Mucosa of rectum (tissue), 2 donors: ENCODE measurements around the gene FSD1.
"Not testable (repeated sequence)": the region's sequence is repeated elsewhere in the genome, so short reads cannot be mapped to it uniquely, and the experiment has no call there.

Experiments
- H3K27ac ChIP-seq, 2 donors: one replicate each; pipeline ENCODE4 v1.7.0; 2013; ENCODE audit warnings: inconsistent platforms in 2 of 2, low read depth in 2 of 2, low read length in 2 of 2
- H3K27me3 ChIP-seq, 2 donors: one replicate each; pipeline ENCODE4 v1.7.0; 2013; ENCODE audit warnings: low read length in 2 of 2; ENCODE audit not compliant: control insufficient read depth in 2 of 2, insufficient read depth in 2 of 2
- H3K36me3 ChIP-seq, 2 donors: one replicate each; pipeline ENCODE4 v1.7.0; 2013; ENCODE audit warnings: low read length in 2 of 2; ENCODE audit not compliant: control insufficient read depth in 2 of 2, insufficient read depth in 2 of 2
- H3K4me1 ChIP-seq, 2 donors: one replicate each; pipeline ENCODE4 v1.7.0; 2013; ENCODE audit warnings: low read length in 2 of 2, mild to moderate bottlenecking in 1 of 2; ENCODE audit not compliant: control insufficient read depth in 2 of 2, insufficient read depth in 2 of 2
- H3K4me3 ChIP-seq, 2 donors: one replicate each; pipeline ENCODE4 v1.7.0; 2013; ENCODE audit warnings: low read length in 2 of 2
- H3K9ac ChIP-seq, 2 donors: one replicate each; pipeline ENCODE4 v1.7.0; 2013; ENCODE audit warnings: low read length in 2 of 2, low read depth in 1 of 2, mild to moderate bottlenecking in 1 of 2
- H3K9me3 ChIP-seq, 2 donors: one replicate each; pipeline ENCODE4 v1.7.0; 2013; ENCODE audit warnings: low read length in 2 of 2; ENCODE audit not compliant: control insufficient read depth in 2 of 2
- donor health status: healthy.
- donor health status: Normal muscosa, but diverticular disease.

The FSD1 gene

DNA sequence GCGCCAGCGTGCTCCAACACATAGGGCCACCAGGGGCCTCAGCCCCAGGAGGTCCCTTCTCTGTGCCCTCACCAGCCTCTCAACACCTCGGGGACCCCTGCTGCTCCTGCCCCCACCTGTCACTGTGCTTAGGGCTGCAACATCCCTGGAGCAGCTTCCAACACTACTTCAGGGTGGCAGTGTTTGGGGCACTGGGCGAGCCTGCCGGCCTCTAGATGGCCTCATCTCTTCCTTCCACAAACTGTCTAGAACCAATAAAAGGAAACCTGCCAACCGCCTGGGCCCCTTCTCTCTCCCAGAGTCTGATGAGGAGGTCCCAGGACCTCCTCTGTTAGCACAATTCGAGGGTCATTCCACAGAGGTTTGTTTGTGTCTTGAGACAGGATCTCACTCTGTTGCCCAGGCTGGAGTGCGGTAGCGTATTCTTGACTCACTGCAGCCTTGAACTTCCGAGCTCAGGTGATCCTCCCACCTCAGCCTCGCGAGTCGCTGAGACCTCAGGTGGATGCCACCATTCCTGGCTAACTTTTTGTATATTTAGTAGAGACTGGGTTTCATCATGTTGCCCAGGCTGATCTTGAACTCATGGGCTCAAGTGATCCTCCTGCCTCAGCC, 35.5 kb upstream of the FSD1 start:
- Histone ChIP-seq H3K36me3 (peaks cover 13 to 31% of the 10 kb centered on the region in 2 donors), H3K27ac (peak overlapping the region; percentile 60 to 76), H3K9ac (peak overlapping the region in 1 of 2 donors; percentile 32), H3K9me3 (no peaks in the 10 kb centered on the region), H3K4me3 (no peak overlapping the region), H3K27me3 (no peaks in the 10 kb centered on the region), H3K4me1 (peaks cover 10 to 17% of the 10 kb centered on the region in 2 donors)

DNA sequence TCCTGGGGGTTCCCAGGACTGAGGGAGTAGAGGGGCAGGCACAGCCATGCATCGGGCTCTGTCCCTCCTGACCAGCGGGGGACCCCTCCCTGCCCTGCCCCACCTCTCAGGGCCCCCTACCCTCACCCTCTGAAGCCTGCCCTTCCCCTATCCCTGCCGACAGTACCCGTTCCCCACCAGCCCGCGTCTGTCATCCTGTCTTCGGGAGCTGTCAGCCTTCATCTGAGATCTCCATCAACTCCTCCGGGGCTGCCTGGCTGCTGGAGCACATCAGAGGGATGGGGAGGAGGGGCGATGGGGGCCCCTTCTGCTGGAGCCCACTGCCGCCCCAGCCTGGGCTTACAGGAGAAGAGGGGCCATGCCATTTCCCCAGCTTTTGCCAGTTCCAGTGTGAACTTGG, 31.5 kb upstream of the FSD1 start:
- no peak overlapping the region for H3K4me3 ChIP-seq
- H3K27me3 ChIP-seq, result peaks cover 0 to 2% of the 10 kb centered on the region in 2 donors
- no peak overlapping the region for H3K9ac ChIP-seq
- H3K36me3 ChIP-seq, result peaks cover 4 to 15% of the 10 kb centered on the region in 2 donors
- H3K27ac ChIP-seq, result no peak overlapping the region
- peaks cover 7 to 11% of the 10 kb centered on the region in 2 donors for H3K4me1 ChIP-seq
- no peaks in the 10 kb centered on the region for H3K9me3 ChIP-seq

DNA sequence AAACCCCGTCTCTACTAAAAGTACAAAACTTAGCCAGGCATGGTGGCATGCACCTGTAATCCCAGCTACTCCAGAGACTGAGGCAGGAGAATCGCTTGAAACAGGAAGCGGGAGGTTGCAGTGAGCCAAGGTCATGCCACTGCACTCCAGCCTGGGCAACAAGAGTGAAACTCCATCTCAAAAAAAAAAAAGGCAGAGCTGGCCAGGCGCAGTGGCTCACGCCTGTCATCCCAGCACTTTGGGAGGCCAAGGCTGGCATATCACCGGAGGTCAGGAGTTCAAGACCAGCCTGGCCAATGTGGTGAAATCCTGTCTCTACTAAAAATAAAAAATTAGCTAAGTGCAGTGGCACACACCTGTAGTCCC, 30.1 kb upstream of the FSD1 start:
- not testable (repeated sequence) for H3K27me3 ChIP-seq, H3K36me3 ChIP-seq, H3K4me1 ChIP-seq, H3K9me3 ChIP-seq, H3K27ac ChIP-seq, H3K4me3 ChIP-seq, H3K9ac ChIP-seq

DNA sequence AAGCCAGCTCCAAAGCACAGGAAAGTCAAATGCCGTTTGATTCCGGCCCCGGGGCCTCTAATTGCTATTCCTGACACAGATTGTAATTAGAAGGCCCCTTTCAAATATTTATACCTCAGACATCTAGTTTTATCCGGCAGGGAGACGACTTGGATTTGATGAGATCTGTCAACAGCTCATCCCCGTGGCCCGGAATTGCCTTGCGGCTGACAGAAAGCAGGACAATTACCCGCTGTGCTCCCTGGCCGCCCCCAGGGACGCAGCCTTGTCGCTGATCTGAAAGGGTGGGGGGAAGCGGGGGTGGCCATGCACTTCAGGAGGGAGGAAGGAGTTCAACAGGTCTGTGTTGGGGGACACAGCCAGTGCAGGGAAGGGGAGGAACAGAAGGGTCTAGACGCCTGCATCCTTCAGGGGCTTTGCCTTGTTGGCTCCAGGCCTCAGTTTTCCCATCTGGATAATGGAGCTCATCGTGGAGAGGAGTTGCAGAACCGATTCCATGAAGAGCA, 27.2 kb upstream of the FSD1 start:
- no peaks in the 10 kb centered on the region for H3K9me3 ChIP-seq
- H3K4me3 ChIP-seq, result no peak overlapping the region
- H3K9ac ChIP-seq, result no peak overlapping the region
- H3K27ac ChIP-seq, result no peak overlapping the region
- H3K27me3 ChIP-seq, result peaks cover 17 to 21% of the 10 kb centered on the region in 2 donors
- no peaks in the 10 kb centered on the region for H3K36me3 ChIP-seq
- H3K4me1 ChIP-seq, result no peaks in the 10 kb centered on the region

DNA sequence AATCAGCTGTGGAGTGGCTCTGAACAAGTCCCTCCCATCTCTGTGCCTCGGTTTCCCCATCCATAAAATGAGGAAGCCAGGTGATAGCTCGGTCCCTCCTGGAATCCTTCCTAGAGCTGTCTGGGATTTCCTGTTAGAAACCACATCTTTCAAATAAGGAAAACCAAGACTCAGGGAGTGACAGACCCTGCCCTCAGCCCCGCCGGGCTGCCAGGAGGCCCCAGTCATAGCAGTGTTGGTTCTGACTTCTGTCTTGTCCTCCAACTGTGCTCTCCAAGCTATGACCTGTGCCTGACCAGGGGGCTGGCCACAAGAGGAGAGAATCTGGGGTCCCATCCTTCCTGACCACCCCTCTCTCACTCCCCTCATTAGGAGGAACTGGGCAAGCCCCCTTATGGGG, 26.4 kb upstream of the FSD1 start:
- Histone ChIP-seq H3K36me3 (no peaks in the 10 kb centered on the region), H3K27ac (no peak overlapping the region), H3K4me3 (no peak overlapping the region), H3K4me1 (no peaks in the 10 kb centered on the region), H3K9me3 (no peaks in the 10 kb centered on the region), H3K27me3 (peaks cover 21 to 25% of the 10 kb centered on the region in 2 donors), H3K9ac (no peak overlapping the region)

DNA sequence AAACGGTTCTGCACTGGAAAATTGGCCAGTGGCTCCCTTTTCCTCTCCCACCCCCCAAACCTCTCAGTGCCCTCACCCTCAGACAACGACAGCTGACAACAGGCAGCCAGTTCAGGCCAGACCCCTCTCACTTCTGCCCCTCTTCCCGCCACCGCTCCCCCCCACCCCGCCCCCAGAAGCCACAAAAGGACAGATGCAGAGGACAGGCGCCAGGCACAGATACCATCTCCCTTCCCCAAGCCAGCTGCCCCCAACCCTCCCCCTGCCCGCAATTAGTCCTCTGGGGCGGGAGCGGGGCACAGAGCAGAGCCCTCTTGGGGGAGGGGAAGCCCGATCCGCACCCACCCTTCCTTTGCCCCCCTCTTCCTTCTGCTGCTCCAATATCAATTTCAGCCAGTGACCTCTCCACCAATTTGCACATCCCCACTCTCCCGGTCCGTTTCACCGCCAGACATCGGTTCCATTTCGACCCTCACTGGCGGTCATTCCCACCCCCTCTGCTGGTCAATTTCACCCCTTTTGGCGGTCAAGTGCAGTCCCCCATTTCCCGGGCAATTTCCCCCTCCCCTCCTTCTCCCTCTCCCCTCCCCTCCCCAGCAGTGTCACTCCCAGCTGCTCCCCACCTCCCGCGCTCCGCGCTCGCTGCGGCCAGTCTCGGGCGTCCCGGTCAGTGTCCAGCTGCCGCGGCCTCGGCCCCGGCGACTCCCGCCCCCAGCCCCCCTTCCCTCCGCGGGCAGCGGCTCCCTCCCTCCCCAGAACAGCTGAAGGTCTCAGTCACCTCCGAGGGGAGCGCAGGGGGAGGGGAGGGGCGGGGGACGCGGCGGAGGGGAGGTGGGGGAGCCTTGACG, 25.8 kb upstream of the FSD1 start, which contains the start of gene SHD:
TSS of gene SHD (plus strand) at position 848 of the 848 bp plus-strand sequence. CDS start 798 bp downstream, outside the sequence.
- Histone ChIP-seq H3K9ac (no peak within 1 kb of the TSS), H3K27me3 (peaks cover 24 to 26% of the 10 kb centered on the region in 2 donors), H3K4me1 (no peaks in the 10 kb centered on the region), H3K36me3 (no peaks in the 10 kb centered on the region), H3K4me3 (no peak within 1 kb of the TSS), H3K9me3 (no peaks in the 10 kb centered on the region), H3K27ac (no peak within 1 kb of the TSS)

DNA sequence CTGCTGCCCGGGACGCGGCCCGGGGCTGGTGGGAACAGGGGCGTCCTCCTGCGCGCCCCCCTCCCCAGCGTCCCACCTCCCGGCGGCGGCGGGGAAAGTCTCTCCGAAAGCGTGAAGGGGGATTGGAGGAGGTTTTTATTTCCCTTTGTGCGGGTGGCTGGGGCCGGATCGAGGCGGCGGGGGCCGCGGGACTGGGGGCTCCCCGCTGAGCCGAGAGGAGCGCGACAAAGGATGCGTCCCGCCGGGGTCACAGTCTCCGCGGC, 25.2 kb upstream of the FSD1 start:
- Histone ChIP-seq H3K4me1 (no peaks in the 10 kb centered on the region), H3K27ac (no peak overlapping the region), H3K9ac (no peak overlapping the region), H3K36me3 (no peaks in the 10 kb centered on the region), H3K4me3 (no peak overlapping the region), H3K27me3 (peaks cover 24 to 26% of the 10 kb centered on the region in 2 donors), H3K9me3 (no peaks in the 10 kb centered on the region)

DNA sequence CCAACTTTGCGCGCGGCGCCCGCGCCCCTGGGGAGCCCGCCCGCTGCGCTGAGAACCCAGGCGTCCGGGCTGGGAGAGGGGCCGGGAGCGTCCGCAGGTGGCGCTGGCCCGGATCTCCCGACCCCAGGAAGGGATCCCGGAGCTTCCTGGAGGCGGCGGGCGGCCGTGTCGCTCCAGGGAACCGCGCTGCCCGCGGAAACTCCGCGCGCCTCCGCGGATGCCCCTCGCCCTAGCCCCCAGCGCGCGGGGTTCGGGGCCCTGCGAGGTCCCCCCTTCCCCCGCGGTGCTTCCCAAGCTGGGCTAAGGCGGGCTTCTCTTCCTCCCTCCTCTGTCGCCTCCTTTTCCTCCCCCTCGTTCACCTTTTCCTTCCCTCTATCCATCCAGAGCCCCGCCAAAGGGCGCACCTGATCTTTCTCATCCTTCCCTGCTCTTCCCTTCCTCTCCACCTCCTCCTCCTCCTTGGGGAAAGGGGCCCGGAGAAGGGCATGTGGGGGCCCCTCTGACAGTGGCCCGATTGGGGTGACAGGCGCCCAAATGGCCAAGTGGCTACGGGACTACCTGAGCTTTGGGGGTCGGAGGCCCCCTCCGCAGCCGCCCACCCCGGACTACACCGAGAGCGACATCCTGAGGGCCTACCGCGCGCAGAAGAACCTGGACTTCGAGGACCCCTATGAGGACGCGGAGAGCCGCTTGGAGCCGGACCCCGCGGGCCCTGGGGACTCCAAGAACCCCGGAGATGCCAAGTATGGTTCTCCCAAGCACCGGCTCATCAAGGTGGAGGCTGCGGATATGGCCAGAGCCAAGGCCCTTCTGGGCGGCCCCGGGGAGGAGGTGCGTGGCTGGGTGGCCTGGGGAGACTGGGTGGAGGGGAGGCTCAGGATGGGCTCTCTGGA, 24.6 kb upstream of the FSD1 start:
- Histone ChIP-seq H3K27ac (no peak overlapping the region), H3K27me3 (peaks cover 24 to 26% of the 10 kb centered on the region in 2 donors), H3K4me3 (no peak overlapping the region), H3K9ac (no peak overlapping the region), H3K4me1 (no peaks in the 10 kb centered on the region), H3K36me3 (no peaks in the 10 kb centered on the region), H3K9me3 (no peaks in the 10 kb centered on the region)

DNA sequence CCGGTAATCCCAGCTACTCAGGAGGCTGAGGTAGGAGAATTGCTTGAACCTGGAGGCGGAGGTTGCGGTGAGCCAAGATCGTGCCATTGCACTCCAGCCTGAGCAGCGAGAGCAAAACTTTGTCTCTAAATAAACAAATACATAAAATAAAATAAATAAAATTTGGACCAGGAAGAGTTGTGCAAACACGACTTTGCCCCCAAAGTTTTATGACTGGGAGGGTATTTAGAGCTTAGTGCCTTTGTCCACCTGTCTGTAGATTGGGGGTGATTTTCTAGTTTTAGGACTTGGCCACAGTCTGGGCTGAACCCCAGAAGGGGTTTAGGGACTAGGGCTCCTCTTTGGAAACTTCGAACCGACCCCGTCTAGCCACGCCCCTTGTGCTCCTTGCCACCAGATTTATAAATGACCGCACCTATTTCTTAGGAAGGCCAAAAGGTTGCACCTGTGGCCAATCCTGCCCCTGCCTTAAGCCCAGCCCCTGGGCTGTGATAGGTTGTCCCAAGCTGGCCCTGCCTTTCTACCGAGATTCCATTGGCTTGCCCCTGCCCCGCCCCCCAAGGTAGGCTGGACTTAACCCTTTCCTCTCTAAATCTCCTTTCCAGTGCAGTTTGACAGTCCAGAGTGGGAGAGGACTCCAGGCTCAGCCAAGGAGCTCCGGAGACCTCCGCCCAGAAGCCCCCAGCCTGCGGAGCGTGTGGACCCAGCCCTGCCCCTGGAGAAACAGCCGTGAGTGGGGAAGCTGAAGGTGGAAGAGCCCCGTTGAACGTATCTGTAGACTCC, 20.0 kb upstream of the FSD1 start:
- Histone ChIP-seq H3K9me3 (no peaks in the 10 kb centered on the region), H3K36me3 (no peaks in the 10 kb centered on the region), H3K27me3 (peaks cover 20 to 22% of the 10 kb centered on the region in 2 donors), H3K9ac (peak overlapping the region; percentile 63 to 77), H3K4me3 (peak overlapping the region; percentile 83 to 89), H3K27ac (peak overlapping the region; percentile 81 to 82), H3K4me1 (peaks cover 0 to 5% of the 10 kb centered on the region in 2 donors)
